ENCODE measurements around the gene GNB5. TPM values are rescaled to one million over a fixed set of nuclear protein-coding genes. Genes with fewer than 3 reads are reported as not detected.

Gene GNB5
- total and polyA plus RNA-seq, 2 of the 13 experiments (the other 11 are each of a cell fraction or from before 2014, with no cell fraction given), result 13.7 to 14.4 TPM

GRCh38 chr15:52134502-52135144 lies 56.6 kb downstream of the GNB5 start (continued):
- TF ChIP-seq ZNF564 (CRISPR knock-in tag; IDR thresholded peaks at IDR 0.05), result peak; percentile 36; the same call in 1 of the 2 replicates
- no peak for TF ChIP-seq MTF1 (CRISPR knock-in tag; IDR thresholded peaks at IDR 0.05)
- TF ChIP-seq ZNF263 (CRISPR knock-in tag; IDR thresholded peaks at IDR 0.05), result 0 out of 2 replicates have a peak, but pooled peaks have one; percentile 16
- no peak for TF ChIP-seq BCLAF1 (IDR thresholded peaks at IDR 0.05)
- TF ChIP-seq BRF2 (CRISPR knock-in tag; IDR thresholded peaks at IDR 0.05), result no peak
- TF ChIP-seq BORCS8-MEF2B (CRISPR knock-in tag; IDR thresholded peaks at IDR 0.05), result peak; percentile 52; the same call in 1 of the 2 replicates
- TF ChIP-seq PHF21A (CRISPR knock-in tag; IDR thresholded peaks at IDR 0.05), result peak; percentile 98
- TF ChIP-seq IRX3 (CRISPR knock-in tag; IDR thresholded peaks at IDR 0.05; ENCODE audit: borderline replicate concordance, low read depth), result no peak
- TF ChIP-seq ZSCAN29 (CRISPR knock-in tag; conservative IDR thresholded peaks at IDR 0.05), result no peak
- no peak for TF ChIP-seq SP140L (CRISPR knock-in tag; IDR thresholded peaks at IDR 0.05; ENCODE audit: borderline replicate concordance)
- TF ChIP-seq ZFP36 (IDR thresholded peaks at IDR 0.05; ENCODE audit: borderline replicate concordance, low read depth, low read length, partially characterized antibody), result no peak
- TF ChIP-seq ZFX (CRISPR knock-in tag; IDR thresholded peaks at IDR 0.05; ENCODE audit: low read depth), result peak; percentile 70; the same call in 1 of the 2 replicates
- peak; percentile 91 for TF ChIP-seq ATF2 (CRISPR knock-in tag; IDR thresholded peaks at IDR 0.05)
- no peak for TF ChIP-seq ATF4 (CRISPR knock-in tag; IDR thresholded peaks at IDR 0.05)
- TF ChIP-seq NFRKB (IDR thresholded peaks at IDR 0.05), result no peak
- no peak for TF ChIP-seq TBX3 (IDR thresholded peaks at IDR 0.05; ENCODE audit: borderline replicate concordance)
- no peak for TF ChIP-seq PRDM4 (CRISPR knock-in tag; IDR thresholded peaks at IDR 0.05; ENCODE audit: borderline replicate concordance)
- 0 out of 2 replicates have a peak, but pooled peaks have one; percentile 20 for TF ChIP-seq SIN3B (IDR thresholded peaks at IDR 0.05; ENCODE audit: low read length)
- TF ChIP-seq MED8 (CRISPR knock-in tag; IDR thresholded peaks at IDR 0.05; ENCODE audit: insufficient replicate concordance), result no peak

All from HepG2 (cell line).